ENCODE results near the gene LAMTOR5.
"Not testable (repeated sequence)": the region's sequence is repeated elsewhere in the genome, so short reads cannot be mapped to it uniquely, and the experiment has no call there.

LAMTOR5 gene

DNA sequence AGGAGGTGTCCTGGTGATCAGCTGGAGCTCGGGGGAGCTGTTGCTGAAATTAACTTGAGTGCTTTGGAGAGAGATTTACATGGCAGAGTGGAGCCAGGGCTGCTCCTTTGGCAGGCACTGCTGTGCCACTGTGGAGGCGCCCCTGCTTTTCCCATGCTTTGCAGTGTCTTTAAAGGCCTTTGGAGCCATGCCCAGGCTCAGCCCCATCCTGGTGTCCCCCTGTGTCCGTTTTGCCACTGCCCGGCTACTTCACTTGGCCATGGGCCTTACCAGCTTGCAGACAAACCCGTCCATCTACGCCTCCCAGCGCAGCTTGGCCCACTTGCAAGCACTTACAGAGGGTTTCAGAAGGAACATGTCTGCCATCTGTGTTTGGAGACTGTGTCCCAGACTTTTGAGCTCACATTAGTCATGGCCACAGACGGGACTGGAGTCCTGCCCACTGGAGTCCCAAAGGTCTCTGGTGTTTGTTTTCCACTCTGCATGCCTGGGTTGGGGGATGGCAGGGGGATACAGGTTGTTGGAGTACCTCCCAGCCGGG is 18.2 kb upstream of the LAMTOR5 start:
- no peak for DNase-seq

DNA sequence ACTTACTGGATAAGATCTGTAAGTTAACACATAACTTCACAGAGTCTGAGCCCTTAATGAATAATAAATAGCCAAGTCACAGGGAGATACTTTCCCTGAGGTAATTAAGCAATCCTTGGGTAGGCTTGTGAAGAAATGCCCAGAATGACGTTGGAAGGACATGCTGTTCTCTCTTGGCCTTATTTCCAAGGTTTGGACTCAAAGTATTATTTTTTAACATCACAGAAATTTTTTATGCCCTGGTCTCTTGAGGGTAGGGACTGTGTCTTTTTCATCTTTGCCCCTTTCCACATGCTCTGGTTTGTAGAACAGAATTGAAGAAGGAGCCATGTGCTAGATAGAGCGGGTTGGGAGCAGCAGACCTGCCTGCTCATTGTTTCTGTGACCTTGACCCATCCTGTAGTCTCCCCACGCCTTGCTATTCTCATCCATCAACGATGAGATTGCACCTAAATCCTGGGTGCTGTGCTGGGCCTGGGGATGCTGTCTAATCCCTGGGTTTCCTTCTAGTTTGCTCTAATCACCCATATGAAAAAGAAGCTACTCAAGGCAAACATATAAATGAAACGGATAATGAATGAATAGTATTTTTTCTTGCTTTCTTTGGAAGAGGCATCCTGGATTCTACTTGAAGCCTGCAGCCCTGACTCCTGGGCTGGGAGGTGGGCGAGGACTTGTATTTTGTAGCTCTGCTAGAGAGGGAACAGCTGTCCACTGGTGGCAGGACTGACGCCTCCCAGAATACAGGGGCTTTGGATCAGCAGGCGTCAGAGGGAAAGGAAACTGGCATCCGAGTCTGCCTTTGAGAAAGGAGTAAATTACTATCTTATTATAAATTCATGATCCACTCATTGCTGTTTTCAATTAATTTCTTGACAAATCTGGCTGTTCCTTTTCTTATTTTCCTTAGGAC is 17.5 kb upstream of the LAMTOR5 start:
- DNase-seq: no peak

DNA sequence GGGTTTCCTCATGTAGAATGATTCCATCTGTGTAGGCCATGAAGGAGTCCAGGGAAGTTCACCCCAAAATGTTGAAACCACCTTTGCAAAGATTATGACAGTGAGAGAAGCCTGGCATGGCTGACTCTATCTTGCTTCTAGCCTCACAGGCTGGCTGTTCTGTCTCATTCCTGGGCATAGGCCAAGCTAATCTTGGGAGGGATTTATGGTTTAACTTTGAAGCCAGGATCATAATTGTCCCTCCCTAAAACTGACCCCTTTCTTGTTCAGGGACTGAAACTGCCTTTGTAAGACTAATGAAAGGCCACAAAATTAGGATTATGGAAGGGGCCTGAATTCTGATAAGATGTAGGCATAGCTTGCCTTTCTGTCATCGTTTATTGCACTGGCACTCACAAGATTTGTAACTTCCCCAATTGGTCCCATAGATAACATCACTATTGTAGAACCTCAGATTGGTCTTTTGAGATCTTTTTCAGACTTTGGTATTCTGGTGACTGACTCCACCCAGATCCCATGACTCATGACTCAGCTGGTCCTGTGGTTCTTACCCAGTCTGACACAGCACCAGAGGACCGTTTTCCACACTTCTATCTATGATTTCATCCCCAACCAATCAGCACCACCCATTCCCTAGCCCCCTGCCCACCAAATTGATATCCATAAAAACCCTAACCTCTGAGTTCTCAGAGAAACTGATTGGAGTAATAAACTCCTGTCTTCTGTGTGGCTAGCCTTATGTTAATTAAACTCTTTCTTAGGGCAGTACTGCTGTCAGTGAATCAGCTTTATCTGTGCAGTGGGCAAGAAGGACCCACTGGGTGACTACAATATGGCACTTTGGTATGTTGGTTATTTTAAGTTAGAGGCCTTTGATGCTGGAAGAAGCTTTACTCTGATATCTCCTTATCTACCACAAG is 13.6 kb upstream of the LAMTOR5 start:
- DNase-seq: no peak

DNA sequence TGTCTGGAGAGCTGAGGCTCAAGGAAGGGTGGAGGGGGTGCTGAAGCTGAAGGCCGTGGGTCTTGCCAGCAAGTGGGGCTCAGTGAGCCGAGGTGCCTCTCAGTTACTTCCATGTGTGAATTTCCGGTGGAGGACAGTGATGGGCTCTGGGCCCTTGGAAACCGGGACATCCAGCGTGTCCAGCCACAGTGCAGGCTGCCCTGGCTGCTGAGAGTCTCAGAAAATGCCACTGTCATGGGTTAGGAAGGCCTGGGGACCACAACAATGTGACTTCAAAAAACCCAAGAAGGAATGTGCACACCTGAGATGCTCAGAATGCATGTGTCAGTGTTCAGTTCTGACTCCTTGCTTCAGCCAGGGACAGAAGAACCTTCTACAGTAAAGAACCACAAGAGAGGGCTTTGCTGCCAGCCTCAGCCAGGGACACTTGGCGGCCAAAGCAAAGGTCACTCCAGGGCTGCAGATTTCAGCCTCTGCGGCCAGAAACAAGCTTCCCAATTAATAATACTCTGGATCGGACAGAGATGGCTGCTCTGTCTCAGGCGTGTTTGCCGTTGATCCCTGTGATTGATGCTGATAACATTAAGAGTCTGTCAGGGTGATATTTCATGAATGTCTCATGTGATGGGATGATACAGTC is 12.6 kb upstream of the LAMTOR5 start:
- no peak for DNase-seq

DNA sequence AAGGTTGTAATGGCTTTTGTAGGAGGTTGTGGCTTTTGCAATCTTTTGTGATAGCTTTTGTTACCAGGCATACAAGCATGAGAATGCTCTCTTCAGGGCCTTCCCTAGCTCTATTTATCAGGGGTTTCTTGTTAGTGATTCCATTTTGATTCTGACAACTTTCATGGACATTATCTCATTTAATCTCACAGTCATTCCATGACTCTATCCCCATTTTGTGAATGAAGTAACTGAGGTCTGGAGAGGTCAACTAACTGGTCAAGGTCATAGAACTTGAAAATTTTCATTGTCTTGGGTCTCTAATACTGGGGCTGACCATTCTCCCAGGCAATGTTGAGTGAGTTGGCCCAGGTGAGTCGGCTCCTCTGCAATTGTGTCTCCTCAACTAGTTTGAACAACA is 11.2 kb upstream of the LAMTOR5 start:
- no peak for DNase-seq

DNA sequence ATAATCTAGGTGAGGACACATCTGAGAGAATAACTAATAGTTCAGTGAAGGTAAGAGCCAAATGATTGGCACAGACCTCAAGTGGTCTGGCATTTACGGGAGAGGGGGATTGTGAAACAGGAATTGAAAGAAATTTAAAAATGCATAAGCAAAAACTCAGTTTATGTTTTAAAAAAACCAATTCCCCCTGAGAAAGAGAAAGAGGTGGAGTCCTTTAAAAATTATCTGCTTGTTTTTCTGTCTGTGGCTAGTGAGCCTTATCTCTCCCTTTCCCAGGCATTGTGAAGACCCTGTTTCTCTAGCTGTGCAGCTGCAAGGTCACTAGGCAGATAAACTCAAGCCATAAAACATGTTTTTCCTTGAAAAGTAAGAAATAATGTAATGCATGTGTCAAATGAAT is 5.6 kb upstream of the LAMTOR5 start:
- DNase-seq: not testable (repeated sequence)

DNA sequence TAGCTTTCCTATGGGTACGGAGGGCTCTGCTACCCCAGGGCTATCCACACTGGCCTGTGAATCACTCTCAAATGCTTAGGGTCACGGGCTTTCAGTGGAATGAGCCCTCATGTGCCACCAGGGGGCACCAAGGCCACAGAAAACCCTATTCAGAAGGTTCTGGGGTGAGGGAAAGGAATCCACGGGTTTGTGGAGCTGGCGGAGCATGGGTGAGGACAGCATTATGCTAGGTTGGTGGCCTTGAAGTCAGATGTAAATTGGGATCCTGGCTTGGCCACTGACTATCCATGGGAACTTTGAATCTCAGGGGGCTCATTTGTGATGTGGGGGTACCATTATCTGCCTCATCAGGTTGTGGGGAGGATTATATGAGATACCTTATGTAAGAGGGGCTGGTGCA is 5.1 kb upstream of the LAMTOR5 start:
- peak; percentile 60 to 91 for DNase-seq

DNA sequence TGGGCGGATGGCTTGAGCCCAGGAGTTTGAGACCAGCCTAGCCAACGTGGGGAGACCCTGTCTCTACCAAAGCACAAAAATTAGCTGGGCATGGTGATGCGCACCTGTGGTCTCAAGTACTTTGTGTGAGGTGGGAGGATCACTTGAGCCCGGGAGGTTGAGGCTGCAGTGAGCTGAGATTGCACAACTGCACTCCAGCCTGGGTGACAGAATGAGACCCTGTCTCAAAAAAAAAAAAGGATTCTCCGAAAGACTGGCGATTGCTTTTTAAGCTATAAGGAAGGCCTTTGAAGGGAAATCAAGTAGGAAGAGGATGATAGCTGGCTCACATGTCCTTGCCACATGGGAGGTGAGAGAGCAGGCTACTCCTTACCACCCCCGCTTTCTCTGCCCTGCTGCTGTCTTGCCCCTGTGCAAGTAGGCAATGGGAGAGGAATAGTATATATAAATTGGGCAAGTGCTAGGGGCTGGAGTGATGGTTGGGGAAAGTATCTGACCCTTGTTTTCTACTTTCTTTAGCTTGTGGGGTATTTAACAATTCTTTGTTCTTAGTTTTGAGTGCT is 3.8 kb upstream of the LAMTOR5 start:
- DNase-seq: no peak

DNA sequence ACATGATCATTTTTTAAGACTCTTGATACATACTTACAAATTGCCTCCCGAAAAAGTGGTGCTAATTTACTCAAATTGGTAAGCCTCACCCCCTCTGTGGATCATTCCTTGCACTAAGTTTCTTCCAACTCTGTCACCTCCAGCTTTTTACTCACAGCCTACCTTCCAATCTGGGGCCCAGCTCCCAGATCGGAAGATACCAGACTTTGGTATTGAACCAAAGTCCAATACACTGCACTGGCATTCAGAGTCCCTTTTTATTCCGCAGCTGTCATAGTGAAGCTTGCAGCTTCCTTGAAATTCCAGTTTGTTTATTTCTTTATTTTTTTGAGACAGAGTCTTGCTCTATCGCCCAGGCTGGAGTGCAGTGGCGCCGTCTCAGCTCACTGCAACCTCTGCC is 1.8 kb upstream of the LAMTOR5 start:
- no peak for DNase-seq

DNA sequence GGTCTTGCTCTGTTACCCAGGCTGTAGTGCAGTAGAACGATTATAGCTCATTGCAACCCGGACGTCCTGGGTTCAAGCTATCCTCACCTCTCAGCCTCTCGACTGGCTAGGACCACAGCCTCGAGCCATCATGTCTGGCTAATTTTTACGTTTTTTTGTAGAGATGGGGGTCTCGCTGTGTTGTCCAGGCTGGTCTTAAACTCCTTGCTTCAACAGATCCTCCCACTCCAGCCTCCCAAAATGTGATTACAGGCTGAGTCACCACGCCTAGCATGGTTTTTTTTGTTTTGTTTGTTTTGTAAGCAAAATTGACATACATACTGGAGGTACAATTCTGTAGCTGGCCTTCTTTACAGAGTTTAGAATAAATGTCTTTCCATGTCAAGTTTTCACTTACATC is 994 bp upstream of the LAMTOR5 start:
- DNase-seq: no peak

DNA sequence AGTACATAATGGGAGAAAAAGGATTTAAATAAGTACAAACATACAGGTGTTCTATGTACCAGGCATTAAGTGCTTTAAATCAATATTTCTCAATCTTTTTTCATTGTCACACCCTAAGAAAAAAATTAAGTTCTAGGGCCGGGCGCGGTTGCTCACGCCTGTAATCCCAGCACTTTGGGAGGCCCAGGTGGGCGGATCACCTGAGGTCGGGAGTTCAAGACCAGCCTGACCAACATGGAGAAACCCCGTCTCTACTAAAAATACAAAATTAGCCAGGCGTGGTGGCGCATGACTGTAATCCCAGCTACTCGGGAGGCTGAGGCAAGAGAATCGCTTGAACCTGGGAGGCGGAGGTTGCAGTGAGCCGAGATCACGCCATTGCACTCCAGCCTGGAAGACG is 1.1 kb downstream of the LAMTOR5 start:
- not testable (repeated sequence) for DNase-seq

DNA sequence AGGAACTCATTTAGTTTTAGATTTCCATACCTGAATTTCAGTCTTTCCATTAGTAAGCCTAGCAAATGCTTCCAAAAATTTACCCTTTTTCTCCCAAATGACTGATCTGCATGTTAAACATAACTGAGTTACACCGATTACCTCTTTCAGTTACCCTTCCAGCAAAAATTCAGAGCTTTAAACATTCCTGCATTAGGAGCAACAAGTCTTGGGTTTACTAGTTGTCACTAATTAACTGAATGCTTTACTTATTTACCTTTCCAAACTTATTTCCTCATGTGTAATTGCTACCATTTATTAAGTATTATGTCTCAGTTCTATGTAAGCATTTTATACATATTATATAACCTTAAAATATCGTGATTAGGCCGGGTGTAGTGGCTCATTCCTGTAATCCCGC is 3.1 kb downstream of the LAMTOR5 start:
- no peak for DNase-seq

DNA sequence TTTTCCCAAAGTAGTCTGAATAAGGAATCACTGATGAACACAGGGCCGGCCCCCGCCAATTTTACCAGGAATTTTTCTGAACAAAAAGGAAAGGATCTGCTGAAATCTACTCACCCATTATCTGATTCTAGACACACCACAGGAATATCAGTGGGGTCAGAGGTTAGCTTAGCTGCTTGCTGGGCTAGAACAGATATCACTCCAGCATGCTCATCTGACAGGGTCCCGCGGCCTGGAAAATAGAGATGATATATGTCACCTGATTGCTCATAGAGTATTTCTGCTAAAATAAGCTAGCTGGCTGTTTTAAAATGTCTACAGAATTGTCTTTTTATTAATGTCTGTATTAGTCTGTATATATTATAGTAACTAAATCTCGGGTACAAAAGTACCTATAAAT is 3.7 kb downstream of the LAMTOR5 start:
- no peak for DNase-seq

DNA sequence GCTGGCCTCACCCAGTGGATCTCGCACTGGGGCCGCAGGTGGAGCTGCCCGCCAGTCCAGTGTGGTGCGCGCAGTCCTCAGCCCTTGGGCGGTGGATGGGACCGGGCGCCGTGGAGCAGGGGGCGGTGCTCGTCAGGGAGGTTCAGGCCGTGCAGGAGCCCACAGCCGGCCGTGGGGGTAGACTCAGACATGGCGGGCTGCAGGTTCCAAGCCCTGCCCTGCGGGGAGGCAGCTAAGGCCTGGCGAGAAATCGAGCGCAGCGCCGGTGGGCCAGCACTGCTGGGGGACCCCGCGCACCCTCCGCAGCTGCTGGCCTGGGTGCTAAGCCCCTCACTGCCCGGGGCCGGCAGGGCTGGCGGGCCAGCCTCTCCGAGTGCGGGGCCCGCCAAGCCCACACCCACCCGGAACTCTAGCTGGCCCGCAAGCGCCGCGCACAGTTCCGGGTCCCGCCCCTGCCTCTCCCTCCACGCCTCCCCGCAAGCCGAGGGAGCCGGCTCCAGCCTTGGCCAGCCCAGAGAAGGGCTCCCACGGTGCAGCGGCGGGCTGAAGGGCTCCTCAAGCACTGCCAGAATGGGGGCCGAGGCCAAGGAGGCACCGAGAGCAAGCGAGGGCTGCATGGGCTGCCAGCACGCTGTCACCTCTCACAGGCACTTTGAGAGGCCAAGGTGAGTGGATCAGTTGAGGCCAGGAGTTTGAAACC is 11.1 kb downstream of the LAMTOR5 start:
- DNase-seq: not testable (repeated sequence)

DNA sequence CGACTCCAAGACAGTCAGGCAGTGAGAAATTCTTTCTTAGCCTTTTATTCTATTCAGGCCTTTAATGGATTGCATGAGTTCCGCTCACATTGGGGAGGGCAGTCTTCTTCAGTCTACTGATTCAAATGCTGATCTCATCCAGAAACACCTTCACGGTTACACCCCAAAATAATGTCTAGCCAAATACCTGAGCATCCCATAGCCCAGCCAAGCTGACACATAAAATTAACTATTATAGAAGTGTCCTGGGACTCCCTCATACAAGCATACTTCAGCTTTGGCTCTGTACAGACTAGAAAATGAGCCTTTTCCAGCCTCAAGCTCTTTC is 13.0 kb downstream of the LAMTOR5 start:
- no peak for DNase-seq

DNA sequence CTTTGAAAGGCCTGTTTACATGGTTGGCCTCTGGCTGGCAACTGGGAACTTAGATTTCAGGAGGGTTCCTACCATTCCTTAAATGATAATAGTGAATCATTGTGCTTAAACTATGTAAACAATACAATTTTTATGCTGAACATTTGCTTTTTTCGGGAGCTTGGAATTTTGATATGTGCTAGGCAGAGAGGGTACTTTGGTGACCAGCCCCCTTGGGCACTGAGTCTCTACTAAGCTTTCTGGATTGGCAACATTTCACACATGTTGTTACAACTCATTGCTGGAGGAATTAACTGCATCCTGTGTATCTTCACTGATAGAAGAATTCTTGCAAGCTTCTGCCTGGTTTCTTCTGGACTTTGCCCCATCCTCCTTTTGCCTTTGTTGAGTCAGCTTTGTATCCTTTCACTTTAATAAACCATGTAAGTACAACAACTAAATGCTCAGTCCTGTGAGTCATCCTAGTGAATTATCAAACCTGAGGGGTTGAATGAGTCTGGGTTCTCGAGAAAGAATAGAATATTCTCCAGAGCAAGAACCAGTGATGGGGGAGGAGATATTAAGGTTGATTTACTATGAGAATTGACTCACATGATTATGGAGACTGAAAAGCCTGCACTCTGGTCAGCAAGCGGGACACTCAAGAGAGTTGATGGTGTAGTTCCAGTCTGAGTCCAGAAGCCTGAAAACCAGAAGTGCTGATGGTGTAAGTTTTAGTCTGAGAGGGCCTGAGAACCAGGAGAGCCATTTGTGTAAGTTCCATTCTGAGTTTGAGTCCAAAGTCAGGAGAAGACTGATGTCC is 13.6 kb downstream of the LAMTOR5 start:
- DNase-seq: no peak

DNA sequence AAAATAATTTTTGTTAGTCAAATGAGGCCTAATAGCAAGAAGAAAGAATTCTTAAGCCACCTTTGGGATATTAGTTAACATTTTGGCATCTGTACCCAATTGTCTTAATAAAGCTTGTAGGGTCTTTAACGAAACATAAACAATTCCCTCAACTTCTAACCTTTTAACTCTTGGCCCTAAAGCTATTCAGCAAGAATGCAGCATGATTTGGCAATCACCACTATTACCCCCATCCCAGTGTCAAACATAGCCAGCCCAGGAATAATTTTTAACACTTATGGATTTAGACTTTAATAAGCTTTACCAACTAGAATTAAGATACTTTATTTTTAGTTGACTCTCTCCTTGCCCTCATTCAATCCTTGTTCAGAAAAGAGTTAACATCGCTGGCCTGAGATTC is 14.2 kb downstream of the LAMTOR5 start:
- no peak for DNase-seq

DNA sequence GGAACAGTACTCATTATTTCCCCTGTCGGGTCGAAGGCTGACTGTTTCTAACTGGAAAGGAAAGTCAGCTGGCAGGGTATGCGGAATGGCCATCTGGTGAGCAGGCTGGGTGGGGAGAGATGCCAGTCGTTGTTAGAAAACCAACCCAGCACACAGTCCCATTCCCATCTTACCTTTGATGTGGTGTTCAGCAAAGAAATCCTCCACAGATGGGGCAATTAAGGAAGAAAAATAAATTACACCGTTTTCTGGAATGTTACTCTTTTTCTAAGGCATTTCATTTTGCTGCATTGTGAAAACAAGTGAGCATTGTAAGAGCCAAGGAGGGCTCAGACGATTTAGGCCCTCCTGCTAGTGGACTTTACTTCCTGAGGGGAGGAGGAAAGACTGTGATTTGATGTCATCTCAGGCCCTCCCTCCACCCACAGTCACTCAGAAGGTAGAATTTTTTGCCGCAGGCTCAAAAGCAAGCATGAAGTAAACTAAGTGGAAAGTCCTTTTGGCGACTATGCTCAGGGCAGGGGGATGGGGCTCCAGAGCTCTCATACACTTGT is 16.7 kb downstream of the LAMTOR5 start, which contains the start of gene SLC16A4:
Gene SLC16A4, minus strand, starts transcription at position 335 of the 554 bp plus-strand sequence. CDS start 1,703 bp downstream, outside the sequence.
- DNase-seq: peak in 1 of 2 experiments; percentile 28

DNA sequence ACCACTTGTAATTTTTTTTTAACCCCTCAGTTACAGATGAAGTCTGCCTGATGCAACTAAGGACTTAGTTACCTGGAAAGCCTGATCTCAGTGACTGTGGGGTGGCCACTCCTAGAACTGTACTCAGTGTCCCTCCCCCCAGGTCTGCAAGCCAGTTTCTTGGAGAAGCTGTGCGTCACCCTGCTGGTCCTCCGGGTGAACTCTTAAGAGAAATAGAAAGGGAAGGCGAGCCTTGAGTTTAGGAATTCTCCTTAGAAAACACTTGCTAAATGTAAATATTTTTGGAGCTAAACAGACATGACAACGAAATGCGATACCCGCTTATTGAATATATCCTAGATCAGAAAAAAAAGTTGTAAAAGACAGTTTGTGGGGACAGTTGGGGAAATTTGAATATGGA is 17.4 kb downstream of the LAMTOR5 start:
- DNase-seq: peak in 1 of 2 experiments; percentile 15

DNA sequence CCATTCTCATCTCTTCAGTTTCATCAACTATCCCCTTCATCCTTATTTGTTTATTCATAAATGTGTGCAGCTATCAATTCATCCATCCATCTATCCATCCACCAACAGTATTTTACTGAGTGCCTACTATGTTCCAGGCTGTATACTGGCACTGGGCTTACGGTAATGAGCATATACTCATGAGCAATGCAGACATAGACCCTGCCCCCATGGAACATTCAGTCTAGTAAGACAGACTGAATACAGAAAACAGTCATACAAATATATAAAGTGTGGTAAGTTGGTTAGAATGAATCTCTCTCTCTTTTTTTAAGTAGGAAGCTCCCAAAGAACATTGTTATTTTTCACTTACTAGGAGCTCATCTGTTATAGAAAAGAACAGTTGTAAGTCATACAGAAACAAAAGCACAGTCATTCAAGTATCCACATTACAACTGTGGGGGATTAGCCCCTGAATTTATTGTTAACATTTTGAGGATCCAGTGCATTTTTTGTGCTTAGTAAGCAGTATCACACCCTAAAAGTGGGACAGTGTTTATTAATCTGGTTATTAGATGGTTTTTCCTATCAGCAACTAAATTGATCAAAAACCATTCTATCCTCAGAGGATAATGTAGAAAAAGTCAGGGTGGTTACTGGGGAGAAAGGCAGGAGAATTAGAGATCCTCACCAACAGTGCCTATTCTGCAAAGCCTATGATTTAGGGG is 20.3 kb downstream of the LAMTOR5 start:
- no peak for DNase-seq
